DOHH2 (cell line): ENCODE data around the gene ABCA5.

Source experiments
- EZH2phosphoT487 ChIP-seq: fragments of 200-600 bp; sonication (generic); IDR thresholded peaks from 2 replicates; pipeline ENCODE4 v1.6.1; 2017; ENCODE audit warnings: borderline replicate concordance, mild to moderate bottlenecking, antibody characterized with exemption, low read length, moderate library complexity, mixed read lengths
- TF ChIP-seq, protein P1 (sequence below): fragments of 200-600 bp; sonication (generic); IDR thresholded peaks from one replicate; pipeline ENCODE4 v1.5.1; 2014; ENCODE audit warnings: antibody characterized with exemption, mild to moderate bottlenecking, low read depth, low read length; ENCODE audit not compliant: poor library complexity, severe bottlenecking

- no peak for TF ChIP-seq EZH2phosphoT487
- TF ChIP-seq, protein P1, sequence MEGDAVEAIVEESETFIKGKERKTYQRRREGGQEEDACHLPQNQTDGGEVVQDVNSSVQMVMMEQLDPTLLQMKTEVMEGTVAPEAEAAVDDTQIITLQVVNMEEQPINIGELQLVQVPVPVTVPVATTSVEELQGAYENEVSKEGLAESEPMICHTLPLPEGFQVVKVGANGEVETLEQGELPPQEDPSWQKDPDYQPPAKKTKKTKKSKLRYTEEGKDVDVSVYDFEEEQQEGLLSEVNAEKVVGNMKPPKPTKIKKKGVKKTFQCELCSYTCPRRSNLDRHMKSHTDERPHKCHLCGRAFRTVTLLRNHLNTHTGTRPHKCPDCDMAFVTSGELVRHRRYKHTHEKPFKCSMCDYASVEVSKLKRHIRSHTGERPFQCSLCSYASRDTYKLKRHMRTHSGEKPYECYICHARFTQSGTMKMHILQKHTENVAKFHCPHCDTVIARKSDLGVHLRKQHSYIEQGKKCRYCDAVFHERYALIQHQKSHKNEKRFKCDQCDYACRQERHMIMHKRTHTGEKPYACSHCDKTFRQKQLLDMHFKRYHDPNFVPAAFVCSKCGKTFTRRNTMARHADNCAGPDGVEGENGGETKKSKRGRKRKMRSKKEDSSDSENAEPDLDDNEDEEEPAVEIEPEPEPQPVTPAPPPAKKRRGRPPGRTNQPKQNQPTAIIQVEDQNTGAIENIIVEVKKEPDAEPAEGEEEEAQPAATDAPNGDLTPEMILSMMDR, result no peak
Observed at GRCh38 chr17:69373069-69373468, 46.1 kb upstream of the ABCA5 start.
